ENCODE results near the gene WNT11.

Gene WNT11

GRCh38 chr11:76206327-76207081 is at the start of gene WNT11:
Gene WNT11, minus strand, starts transcription at chr11:76206502. Its CDS starts 95 bp downstream, at chr11:76206407.
- Histone ChIP-seq H3K27me3 (ENCODE audit: control insufficient read depth, insufficient read depth, low read length) (peaks cover 83% of the 10 kb centered on the region), H3K36me3 (ENCODE audit: control insufficient read depth, insufficient read depth, low read length) (no peaks in the 10 kb centered on the region), H3K4me3 (ENCODE audit: low read depth, low read length) (peak within 1 kb of the TSS; percentile 61), H3K9ac (ENCODE audit: low read depth, low read length) (no peak within 1 kb of the TSS), H3K9me3 (ENCODE audit: control insufficient read depth, insufficient read depth, low read length) (no peaks in the 10 kb centered on the region), H3K4me1 (ENCODE audit: control insufficient read depth, insufficient read depth, low read length) (peaks cover 8% of the 10 kb centered on the region)

GRCh38 chr11:76253416-76253815 is 47.1 kb upstream of the WNT11 start:
- peaks cover 2% of the 10 kb centered on the region for H3K4me1 ChIP-seq (ENCODE audit: control insufficient read depth, insufficient read depth, low read length)
- no peaks in the 10 kb centered on the region for H3K36me3 ChIP-seq (ENCODE audit: control insufficient read depth, insufficient read depth, low read length)
- no peaks in the 10 kb centered on the region for H3K27me3 ChIP-seq (ENCODE audit: control insufficient read depth, insufficient read depth, low read length)
- H3K9me3 ChIP-seq (ENCODE audit: control insufficient read depth, insufficient read depth, low read length), result no peaks in the 10 kb centered on the region
- no peak overlapping the region for H3K9ac ChIP-seq (ENCODE audit: low read depth, low read length)
- H3K4me3 ChIP-seq (ENCODE audit: low read depth, low read length), result no peak overlapping the region

DNA sequence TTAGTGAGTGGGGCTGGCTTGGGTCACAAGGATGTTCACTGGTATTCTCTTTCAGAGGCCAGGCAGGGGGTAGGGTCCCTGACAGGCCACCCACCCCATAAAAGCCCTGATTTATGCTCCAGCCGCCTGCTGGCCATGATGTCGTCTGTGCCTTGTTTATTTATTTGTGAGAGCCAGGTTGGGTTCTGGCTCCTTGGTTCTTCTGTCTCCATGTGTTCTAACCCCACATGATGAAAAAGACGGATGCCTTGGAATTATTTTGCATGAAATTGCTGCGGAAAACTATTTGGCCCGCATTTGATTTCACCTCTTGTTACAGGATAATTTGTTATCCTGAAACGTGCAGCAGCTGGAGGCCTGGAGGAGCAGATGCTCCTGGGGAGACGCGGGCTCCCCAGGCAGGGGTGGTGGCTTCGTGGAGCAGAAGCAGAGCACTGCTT is 46.3 kb upstream of the WNT11 start:
- H3K4me3 ChIP-seq (ENCODE audit: low read depth, low read length), result no peak overlapping the region
- H3K4me1 ChIP-seq (ENCODE audit: control insufficient read depth, insufficient read depth, low read length), result peaks cover 2% of the 10 kb centered on the region
- no peak overlapping the region for H3K9ac ChIP-seq (ENCODE audit: low read depth, low read length)
- no peaks in the 10 kb centered on the region for H3K9me3 ChIP-seq (ENCODE audit: control insufficient read depth, insufficient read depth, low read length)
- H3K36me3 ChIP-seq (ENCODE audit: control insufficient read depth, insufficient read depth, low read length), result no peaks in the 10 kb centered on the region
- H3K27me3 ChIP-seq (ENCODE audit: control insufficient read depth, insufficient read depth, low read length), result no peaks in the 10 kb centered on the region

DNA sequence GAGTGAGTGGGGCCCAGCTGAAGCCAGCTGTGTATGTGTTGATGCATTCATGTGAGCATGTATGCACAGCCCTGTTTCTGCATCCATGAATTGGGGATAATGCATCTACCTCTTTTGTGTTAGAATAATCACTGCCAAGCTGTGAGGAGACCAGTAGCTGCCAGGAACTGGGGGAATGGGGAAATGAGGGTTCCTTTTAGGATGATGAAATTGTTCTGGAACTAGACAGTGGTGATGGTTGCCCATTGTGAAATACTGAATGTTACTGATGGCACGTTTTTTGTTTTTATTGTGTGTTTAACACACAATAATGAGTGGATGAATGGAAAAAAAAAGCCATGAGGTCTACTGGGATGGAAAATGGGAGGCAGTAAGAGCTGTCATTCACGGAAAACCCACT is 45.3 kb upstream of the WNT11 start:
- no peaks in the 10 kb centered on the region for H3K9me3 ChIP-seq (ENCODE audit: control insufficient read depth, insufficient read depth, low read length)
- H3K27me3 ChIP-seq (ENCODE audit: control insufficient read depth, insufficient read depth, low read length), result no peaks in the 10 kb centered on the region
- no peaks in the 10 kb centered on the region for H3K36me3 ChIP-seq (ENCODE audit: control insufficient read depth, insufficient read depth, low read length)
- H3K4me3 ChIP-seq (ENCODE audit: low read depth, low read length), result no peak overlapping the region
- no peak overlapping the region for H3K9ac ChIP-seq (ENCODE audit: low read depth, low read length)
- no peaks in the 10 kb centered on the region for H3K4me1 ChIP-seq (ENCODE audit: control insufficient read depth, insufficient read depth, low read length)

DNA sequence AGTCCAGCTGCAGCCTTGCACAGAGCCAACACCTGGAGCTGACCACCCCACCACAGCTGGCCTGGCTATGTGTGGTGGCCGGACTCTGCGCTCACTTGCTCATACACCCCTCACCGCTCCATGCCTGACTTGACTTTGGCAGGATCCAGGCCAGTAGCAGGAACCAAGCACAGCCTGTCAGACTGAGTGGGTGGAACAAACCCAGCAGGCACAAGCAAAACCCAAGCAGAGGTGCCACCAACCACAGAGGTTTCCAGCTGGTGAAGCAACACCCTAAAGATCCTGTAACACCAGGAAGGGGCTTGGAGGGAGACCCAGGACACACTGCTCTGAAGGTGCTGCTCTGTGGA is 44.9 kb upstream of the WNT11 start:
- Histone ChIP-seq H3K9ac (ENCODE audit: low read depth, low read length) (no peak overlapping the region), H3K4me3 (ENCODE audit: low read depth, low read length) (no peak overlapping the region)

GRCh38 chr11:76250520-76251225 is 44.4 kb upstream of the WNT11 start:
- H3K27me3 ChIP-seq (ENCODE audit: control insufficient read depth, insufficient read depth, low read length), result no peaks in the 10 kb centered on the region
- H3K36me3 ChIP-seq (ENCODE audit: control insufficient read depth, insufficient read depth, low read length), result no peaks in the 10 kb centered on the region
- no peak overlapping the region for H3K4me3 ChIP-seq (ENCODE audit: low read depth, low read length)
- no peaks in the 10 kb centered on the region for H3K9me3 ChIP-seq (ENCODE audit: control insufficient read depth, insufficient read depth, low read length)
- H3K9ac ChIP-seq (ENCODE audit: low read depth, low read length), result no peak overlapping the region
- H3K4me1 ChIP-seq (ENCODE audit: control insufficient read depth, insufficient read depth, low read length), result no peaks in the 10 kb centered on the region

More for the DNA sequence above, 44.9 kb upstream of the WNT11 start:
- H3K4me1 ChIP-seq (ENCODE audit: control insufficient read depth, insufficient read depth, low read length), result no peaks in the 10 kb centered on the region
- no peaks in the 10 kb centered on the region for H3K9me3 ChIP-seq (ENCODE audit: control insufficient read depth, insufficient read depth, low read length)
- H3K36me3 ChIP-seq (ENCODE audit: control insufficient read depth, insufficient read depth, low read length), result no peaks in the 10 kb centered on the region
- no peaks in the 10 kb centered on the region for H3K27me3 ChIP-seq (ENCODE audit: control insufficient read depth, insufficient read depth, low read length)

DNA sequence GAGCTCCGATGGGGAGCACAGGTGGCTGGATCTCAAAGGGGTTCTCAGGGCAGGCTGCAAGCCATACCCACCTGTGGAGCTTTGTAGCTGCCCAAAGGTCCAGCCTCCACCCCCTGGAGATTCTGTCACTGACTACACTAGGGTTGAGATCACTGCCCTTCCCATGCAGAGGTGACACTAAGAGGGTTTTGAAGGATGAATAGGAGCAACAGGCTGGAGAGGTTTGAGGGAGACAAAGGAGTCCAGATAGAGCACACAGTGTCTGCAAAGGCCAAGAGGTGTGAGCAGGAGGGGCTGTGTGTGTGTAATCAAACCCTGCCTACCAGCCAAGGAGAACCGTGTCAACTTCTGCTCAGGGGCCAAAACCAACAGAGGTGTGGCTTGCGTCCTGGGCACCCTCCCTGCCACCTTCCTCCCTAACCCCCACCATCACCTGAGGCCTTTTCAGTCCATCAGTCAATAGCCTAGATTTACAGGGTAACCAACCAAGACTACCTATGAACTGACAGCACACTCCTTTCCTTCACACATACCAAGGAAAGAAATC is 43.0 kb upstream of the WNT11 start:
- H3K9ac ChIP-seq (ENCODE audit: low read depth, low read length), result no peak overlapping the region
- no peaks in the 10 kb centered on the region for H3K9me3 ChIP-seq (ENCODE audit: control insufficient read depth, insufficient read depth, low read length)
- H3K4me1 ChIP-seq (ENCODE audit: control insufficient read depth, insufficient read depth, low read length), result no peaks in the 10 kb centered on the region
- no peaks in the 10 kb centered on the region for H3K36me3 ChIP-seq (ENCODE audit: control insufficient read depth, insufficient read depth, low read length)
- no peak overlapping the region for H3K4me3 ChIP-seq (ENCODE audit: low read depth, low read length)
- peaks cover 12% of the 10 kb centered on the region for H3K27me3 ChIP-seq (ENCODE audit: control insufficient read depth, insufficient read depth, low read length)

- peaks cover 4% of the 10 kb centered on the region for H3K4me1 ChIP-seq (ENCODE audit: control insufficient read depth, insufficient read depth, low read length)
- no peaks in the 10 kb centered on the region for H3K9me3 ChIP-seq (ENCODE audit: control insufficient read depth, insufficient read depth, low read length)
- H3K27me3 ChIP-seq (ENCODE audit: control insufficient read depth, insufficient read depth, low read length), result peaks cover 20% of the 10 kb centered on the region
Measured at GRCh38 chr11:76248210-76248609, 41.9 kb upstream of the WNT11 start.

GRCh38 chr11:76247091-76247490 is 40.8 kb upstream of the WNT11 start:
- Histone ChIP-seq H3K4me3 (ENCODE audit: low read depth, low read length) (no peak overlapping the region), H3K27me3 (ENCODE audit: control insufficient read depth, insufficient read depth, low read length) (peaks cover 31% of the 10 kb centered on the region), H3K36me3 (ENCODE audit: control insufficient read depth, insufficient read depth, low read length) (no peaks in the 10 kb centered on the region), H3K4me1 (ENCODE audit: control insufficient read depth, insufficient read depth, low read length) (peaks cover 4% of the 10 kb centered on the region), H3K9me3 (ENCODE audit: control insufficient read depth, insufficient read depth, low read length) (no peaks in the 10 kb centered on the region), H3K9ac (ENCODE audit: low read depth, low read length) (no peak overlapping the region)

More at GRCh38 chr11:76248210-76248609, 41.9 kb upstream of the WNT11 start:
- H3K4me3 ChIP-seq (ENCODE audit: low read depth, low read length), result no peak overlapping the region
- H3K9ac ChIP-seq (ENCODE audit: low read depth, low read length), result no peak overlapping the region
- H3K36me3 ChIP-seq (ENCODE audit: control insufficient read depth, insufficient read depth, low read length), result no peaks in the 10 kb centered on the region

- Histone ChIP-seq H3K27me3 (ENCODE audit: control insufficient read depth, insufficient read depth, low read length) (peaks cover 31% of the 10 kb centered on the region), H3K9me3 (ENCODE audit: control insufficient read depth, insufficient read depth, low read length) (no peaks in the 10 kb centered on the region), H3K4me1 (ENCODE audit: control insufficient read depth, insufficient read depth, low read length) (peaks cover 4% of the 10 kb centered on the region), H3K9ac (ENCODE audit: low read depth, low read length) (no peak overlapping the region), H3K36me3 (ENCODE audit: control insufficient read depth, insufficient read depth, low read length) (no peaks in the 10 kb centered on the region), H3K4me3 (ENCODE audit: low read depth, low read length) (no peak overlapping the region)
Measured at GRCh38 chr11:76246271-76246933, 40.1 kb upstream of the WNT11 start.

GRCh38 chr11:76245720-76246119 is 39.4 kb upstream of the WNT11 start:
- no peaks in the 10 kb centered on the region for H3K9me3 ChIP-seq (ENCODE audit: control insufficient read depth, insufficient read depth, low read length)
- H3K9ac ChIP-seq (ENCODE audit: low read depth, low read length), result no peak overlapping the region
- peaks cover 31% of the 10 kb centered on the region for H3K27me3 ChIP-seq (ENCODE audit: control insufficient read depth, insufficient read depth, low read length)
- no peak overlapping the region for H3K4me3 ChIP-seq (ENCODE audit: low read depth, low read length)
- H3K4me1 ChIP-seq (ENCODE audit: control insufficient read depth, insufficient read depth, low read length), result peaks cover 4% of the 10 kb centered on the region
- no peaks in the 10 kb centered on the region for H3K36me3 ChIP-seq (ENCODE audit: control insufficient read depth, insufficient read depth, low read length)
